HG03159 (cell line): ENCODE measurements around the gene SPRYD4.
"Not testable (repeated sequence)": the region's sequence is repeated elsewhere in the genome, so short reads cannot be mapped to it uniquely, and the experiment has no call there.

Experiments used
- ATAC-seq: cut with Tn5 transposase; IDR thresholded peaks from one replicate; pipeline ENCODE4 v1.9.1; 2021; ENCODE audit warnings: mild to moderate bottlenecking, moderate library complexity; ENCODE audit not compliant: unreplicated experiment

Gene SPRYD4

DNA sequence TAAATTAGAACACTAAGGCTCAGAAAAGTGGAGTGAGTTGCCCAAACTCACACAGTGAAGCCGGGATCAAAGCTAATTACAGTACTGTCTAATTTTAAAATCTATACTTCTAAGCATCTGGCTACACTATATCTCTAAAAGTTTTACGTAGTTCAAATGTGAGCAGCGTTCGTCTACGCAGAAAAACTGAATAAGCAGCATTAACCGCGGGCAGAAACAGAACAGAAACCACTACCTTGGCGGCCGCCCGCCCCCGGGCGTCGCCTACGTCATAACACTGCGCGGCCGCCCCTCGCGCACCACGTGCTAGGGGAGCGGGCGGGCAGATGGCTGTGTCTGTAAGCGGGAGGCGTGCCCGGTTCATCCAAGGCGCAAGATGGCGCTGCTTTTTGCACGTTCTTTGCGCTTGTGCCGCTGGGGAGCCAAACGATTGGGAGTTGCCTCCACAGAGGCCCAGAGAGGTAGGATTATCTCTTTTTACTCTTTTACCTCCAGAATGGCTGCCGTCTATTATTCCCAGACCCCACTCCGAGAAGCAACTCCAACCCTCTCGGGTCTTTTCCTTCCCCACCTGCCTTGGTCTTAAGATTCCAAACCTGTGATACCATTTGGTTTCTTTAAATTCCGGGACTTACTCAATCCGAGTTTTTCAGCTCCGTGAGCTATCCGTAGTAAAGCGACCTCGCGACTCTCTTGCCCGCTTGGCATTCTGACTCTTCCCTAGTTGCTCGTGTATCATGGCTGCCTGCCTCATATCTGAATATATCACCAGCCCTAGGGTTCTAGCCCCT, at the start of gene SPRYD4:
Gene SPRYD4 (plus strand): TSS at position 363 of the 791 bp plus-strand sequence. CDS start 14 bp downstream, at position 377.
- peak; percentile 84 for ATAC-seq

DNA sequence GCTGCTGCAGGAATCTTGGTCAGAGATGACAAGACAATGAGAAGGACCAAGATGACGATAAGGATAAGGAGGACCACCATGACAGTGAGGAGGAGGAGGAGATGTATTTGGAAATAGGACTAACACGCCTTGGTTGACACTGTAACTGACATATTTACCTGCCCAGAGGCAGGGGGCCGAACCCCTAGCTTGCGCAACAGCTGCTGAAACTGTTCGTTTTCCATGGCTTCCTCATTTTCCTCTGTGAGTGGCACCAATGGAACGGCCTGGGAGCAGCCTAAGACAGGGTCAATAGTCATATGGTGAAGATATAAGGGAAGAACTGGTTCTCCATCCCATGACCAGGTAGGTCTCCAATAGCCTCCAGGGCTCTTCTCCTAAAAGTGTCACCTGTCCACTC, 48.0 kb upstream of the SPRYD4 start:
- ATAC-seq = no peak

DNA sequence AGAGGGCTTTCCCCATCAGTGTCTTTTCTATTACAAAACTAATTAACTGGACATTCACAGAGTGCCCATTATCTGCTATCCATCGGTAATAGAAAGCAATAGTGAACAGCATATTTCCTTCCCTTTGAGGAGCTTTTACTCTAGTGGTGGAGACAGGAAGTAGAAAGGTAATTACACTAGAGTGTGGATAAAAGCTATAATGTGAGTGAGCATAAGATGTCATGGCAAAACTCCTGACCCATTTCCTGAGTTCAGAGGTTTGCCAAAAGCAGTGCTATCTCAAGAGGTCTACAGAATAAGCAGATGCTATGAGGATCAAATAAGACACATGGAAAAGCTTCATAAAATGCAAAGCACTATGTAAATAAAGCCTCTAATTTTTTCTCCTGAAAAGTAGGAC, 43.2 kb upstream of the SPRYD4 start:
- ATAC-seq = no peak

DNA sequence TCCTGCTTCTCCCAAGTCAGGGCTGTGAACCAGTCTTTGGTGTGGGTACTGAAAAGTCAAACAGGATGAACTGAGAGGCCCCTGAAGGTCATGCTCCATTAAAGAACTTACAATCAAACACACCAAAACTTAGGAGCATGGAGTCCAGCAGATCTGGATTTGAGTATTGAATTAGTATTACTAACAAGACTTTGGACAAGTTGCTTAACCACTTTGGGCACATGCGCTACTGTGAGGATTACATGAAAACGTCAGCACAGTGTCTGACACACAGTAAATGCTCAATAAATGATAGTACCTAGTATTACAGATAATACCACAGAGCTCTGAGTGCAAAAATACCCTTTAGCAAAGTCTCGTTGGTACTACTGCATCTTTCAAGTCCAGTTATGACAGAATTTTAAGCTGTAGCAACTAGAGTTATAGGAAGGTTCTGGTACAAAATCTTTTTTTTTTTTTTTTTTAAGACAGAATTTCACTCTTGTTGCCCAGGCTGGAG, 42.4 kb upstream of the SPRYD4 start:
- ATAC-seq = no peak

DNA sequence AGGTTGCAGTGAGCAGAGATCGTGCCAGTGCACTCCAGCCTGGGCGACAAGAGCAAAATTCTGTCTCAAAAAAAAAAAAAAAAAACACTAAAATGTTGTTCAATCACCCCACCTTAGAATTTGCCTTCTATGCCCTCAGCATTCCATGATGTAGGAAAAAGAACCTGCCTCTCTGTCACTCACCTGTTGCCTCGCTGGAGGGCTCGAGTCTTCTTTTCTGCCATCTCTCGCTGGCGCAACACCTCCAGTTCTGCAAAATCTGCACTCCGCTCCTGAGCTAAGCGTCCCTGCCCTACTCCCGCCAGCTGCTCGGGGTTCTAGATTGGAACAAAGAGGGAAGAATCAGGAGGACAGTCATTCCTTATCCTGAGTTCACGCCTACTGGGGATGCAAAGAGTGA, 37.1 kb upstream of the SPRYD4 start:
- no peak for ATAC-seq

DNA sequence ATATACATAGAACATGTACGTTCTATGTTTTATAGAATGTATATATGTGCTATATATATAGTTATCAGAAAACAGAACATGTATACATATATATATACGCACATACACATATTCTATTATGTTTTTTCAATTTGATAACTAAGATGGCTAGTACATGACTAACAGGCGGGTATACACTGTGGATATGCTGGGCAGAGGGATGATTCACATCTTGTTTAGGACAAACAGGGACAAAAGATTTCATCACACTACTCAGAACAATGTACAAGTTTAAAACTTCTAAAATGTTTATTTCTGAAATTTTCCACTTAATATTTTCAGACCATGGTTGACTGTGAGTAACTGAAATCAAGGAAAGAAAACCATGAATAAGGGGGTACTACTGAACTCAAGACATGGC, 36.5 kb upstream of the SPRYD4 start:
- no peak for ATAC-seq

DNA sequence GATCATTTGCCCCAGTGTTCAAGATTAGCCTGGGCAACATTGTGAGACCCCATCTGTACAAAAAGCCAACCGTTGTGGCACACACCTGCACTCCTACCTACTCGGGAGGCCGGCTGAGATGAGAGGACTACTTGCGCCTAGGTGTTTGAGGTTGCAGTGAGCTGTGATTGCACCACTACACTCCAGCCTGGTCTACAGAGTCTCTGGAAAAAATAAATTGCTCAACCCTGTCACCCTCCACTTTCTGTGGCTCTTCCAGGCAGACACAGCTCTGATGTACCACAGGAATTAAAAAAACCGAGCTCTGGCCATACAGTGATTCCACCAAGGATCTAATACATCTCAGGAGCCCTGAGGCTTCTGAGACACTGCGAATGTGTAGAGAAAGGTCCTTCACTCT, 33.5 kb upstream of the SPRYD4 start:
- ATAC-seq = no peak

DNA sequence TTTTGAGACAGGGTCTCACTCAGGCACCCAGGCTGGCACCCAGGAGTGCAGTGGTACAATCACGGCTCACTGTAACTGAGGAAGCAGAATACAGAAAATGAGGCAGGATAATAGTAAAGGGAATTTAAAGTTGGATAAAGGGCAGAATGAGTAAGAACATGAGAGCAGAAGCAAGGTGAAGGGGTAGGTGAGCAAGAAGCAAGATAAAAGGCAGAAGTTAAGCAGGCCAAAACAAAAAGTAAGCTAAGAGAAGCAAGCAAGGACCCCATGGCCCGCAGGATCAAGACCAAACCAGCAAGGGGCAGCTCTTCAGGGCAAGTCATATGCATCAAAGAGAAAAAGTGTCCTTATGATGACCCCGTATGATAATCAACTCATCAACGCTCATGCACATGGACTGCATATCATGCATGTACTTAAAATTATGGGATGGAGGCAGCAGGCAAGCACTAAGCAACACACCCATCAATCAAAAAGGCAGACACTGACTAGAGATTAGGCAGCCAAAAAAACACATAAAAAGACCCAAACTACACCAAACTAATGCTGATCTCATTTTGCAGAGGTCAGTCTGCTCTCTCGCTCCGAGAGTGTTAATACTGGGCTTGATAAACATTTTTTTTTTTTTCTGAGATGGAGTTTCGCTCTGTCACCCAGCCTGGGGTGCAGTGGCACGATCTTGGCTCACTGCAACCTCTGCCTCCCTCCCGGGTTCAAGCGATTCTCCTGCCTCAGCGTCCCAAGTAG, 30.8 kb upstream of the SPRYD4 start:
- ATAC-seq = no peak

DNA sequence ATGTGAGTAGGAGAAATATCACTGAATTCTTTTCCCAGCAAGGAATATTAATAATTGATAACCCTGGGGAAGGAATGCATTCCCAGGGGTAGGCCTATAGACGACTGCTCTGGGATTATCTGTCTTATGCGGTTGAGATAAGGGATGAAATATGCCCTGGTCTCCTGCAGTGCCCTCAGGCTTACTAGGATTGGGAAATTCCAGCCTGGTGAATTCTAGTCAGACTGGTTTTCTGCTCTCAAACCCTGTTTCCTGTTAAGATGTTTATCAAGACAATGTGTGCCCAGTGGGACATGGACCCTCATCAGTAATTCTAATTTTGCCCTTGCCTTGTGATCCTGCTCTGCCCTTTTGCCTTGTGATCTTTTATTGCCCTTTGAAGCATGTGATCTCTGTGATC, 25.2 kb upstream of the SPRYD4 start:
- not testable (repeated sequence) for ATAC-seq

DNA sequence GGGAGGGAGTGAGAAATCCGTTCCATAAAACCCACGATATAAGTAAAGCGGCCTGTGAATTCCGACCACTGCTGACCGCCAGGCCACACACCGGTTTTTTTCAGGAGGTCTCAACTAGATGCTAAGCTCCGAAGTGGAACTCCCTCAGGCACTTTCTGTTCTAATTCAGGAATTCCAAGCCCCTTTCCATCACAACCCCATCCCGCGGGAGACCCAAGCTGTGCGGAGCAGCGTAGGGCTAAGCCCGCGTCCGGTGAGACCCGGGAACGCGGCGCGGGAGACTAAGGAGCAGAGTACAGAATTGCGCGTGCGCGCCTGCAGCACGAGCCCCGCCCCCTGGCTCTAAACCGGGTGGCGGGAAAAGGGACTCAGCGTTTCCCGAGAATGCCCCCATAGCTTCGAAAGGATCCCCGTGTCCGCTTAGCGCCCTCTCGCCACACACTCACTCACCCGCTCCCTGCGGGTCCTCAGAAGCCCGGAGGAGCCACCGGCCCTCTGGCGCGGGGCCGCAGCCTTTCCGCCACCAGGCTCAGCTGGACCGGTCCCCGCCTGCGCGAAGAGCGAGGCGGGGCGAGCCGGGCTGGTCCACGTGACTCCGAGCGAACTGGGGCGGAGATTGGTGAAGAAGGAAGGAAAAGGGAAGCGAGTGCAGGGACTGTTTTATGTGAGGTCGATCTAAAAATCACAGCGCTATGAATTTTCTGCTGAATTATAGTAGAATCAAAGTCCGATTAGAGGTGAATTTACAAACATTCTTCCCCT, 19.3 kb upstream of the SPRYD4 start, which contains the start of gene TIMELESS:
Gene TIMELESS (minus strand): TSS at position 567 of the 762 bp plus-strand sequence. CDS start 15,256 bp downstream, outside the sequence.
- ATAC-seq = peak; percentile 97

DNA sequence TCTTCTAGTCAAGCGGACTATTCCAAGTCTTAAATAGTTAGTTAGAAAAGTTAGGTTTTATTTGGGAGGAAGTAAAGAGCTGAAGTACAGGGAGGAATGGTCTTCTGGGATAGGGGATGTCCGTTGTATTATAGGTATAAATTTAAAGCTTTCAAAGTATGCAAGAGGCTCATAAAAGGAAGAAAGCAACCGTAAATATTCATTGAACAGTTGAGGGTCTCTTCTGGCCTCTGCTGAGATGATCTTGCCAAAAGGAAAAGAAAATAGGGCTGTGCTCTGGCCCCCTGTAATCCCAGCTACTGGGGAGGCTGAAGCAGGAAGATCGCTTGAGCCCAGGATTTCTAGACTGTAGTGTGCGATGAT, 18.8 kb upstream of the SPRYD4 start:
- ATAC-seq = no peak

DNA sequence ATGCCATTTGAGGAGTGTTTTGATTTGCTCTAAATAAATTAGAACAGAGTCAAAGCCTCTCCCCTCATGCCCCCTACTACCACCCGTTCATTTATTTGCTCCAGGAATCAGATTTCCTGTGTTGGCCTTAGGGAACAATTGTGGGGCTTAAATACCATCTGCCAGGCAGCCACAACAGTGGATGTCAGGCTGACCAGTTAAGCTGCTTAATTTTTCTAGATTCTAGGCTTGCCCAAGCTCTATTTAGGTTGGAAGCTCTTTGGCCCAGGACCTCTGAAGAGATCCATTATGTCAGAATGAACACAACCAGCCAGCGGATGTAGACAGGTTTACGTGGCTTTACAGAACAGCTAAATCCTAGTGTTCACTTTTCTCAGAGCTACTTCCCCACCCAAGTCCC, 18.1 kb upstream of the SPRYD4 start:
- ATAC-seq = no peak

DNA sequence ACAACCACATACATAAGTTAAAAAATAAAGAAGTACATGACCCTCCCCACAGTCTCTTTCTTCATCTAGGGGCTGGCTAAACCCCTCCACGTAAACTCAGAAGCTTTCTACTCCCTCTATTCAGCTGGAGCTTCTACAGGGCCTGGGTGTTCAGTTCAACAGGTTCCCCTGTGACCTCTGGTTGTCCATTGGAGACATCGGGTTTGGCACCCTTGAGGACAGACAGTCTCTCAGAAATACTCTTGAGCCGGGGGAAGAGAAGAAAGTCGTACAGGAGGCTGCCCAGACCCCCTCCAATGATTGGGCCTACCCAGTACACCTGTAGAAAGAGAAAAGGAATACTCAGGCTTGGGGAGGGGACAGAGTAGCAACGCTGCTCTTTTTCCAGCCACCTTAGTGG, 17.2 kb upstream of the SPRYD4 start:
- ATAC-seq = no peak

DNA sequence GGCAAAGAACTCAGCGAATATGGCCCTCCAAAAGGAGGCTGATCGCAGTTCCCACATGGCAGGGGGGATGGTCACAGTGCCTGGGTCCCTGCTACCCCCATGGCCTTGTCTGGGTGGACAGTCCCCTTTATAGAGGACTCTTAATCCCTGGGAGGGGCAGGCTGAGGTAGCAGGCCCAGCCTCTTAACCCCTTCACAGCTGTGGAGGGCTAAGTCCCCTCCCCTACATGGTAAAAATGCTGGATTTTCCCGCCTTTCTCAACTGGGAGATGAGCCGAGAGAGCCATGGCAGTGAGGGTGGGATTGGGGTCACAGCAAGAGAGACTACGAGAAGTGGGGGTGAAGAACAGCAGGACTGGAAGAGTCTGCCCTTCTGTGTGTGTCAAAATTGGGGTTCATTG, 13.8 kb upstream of the SPRYD4 start, which contains the start of gene MIP:
Gene MIP (minus strand): TSS at position 101 of the 400 bp plus-strand sequence. CDS start 44 bp downstream, at position 57.
- ATAC-seq = no peak

DNA sequence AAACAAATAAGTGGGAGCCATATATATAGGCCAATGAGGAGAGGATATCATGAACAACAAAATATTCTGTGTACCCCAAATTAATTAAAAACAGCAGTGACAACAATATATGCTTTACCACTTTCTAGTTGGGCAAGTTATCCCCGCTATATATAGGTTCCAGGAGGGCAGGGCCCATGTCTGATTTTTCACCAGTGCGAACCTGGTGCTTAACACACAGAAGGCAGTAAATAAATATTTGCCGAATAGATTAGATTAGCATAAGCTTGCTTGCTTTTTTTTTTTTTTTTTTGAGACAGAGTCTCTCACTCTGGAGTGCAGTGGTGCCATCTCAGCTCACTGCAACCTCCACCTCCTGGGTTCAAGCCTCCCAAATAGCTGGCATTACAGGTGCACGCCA, 10.6 kb upstream of the SPRYD4 start:
- no peak for ATAC-seq

DNA sequence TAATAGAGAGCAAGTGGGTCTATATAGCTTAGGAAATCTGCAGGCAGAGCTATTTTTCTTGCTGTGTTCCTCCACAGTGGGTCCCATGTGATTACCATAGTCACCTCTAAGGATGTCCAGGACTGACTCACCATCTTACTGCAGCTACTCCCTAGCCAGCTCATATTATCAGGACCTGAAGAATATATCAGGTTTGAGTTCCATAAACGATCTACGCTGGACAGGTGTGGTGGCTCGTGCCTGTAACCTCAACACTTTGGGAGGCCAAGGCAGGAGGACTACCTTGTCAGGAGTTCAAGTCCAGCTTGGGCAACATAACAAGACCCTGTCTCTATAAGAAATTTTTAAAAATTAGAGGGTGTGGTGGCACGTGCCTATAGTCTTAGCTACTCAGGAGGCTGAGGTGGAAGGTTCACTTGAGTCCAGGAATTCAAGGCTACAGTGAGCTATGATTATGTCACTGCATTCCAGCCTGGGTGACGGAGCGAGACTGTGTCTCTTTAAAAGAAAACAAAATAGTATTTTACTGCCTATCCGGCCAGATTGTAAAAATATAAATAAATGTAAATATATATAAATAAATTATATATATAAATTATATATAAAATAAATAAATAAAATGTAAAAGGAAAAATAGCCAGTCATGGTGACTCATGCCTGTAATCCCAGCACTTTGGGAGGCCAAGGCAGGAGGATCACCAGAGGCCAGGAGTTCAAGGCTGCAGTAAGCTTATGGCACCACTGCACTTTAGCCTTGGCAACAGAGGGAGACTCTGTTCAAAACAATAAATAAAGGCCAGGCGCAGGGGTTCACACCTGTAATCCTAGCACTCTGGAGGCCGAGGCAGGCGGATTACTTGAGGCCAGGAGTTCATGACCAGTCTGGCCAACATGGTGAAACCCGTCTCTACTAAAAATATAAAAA, 6.9 kb upstream of the SPRYD4 start:
- ATAC-seq = no peak

DNA sequence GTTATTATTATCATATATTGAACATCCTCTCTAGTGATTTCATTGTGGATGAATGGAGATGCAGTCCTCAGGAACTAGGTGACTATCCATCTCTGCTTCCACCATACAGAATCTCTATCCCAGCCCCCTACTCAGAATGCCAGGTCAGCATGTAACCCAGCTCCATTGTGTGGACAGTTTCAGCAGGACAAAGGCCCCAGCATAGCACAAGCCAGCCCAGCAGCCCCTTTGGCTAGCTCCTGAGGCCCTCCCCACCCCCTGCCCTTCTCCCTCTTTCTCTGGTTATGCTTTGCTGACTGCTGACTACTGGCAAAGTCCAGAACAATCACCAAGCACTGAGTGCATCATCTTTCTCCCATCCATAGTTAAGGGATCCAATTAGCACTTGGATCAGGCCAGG, 5.8 kb upstream of the SPRYD4 start:
- ATAC-seq = no peak

DNA sequence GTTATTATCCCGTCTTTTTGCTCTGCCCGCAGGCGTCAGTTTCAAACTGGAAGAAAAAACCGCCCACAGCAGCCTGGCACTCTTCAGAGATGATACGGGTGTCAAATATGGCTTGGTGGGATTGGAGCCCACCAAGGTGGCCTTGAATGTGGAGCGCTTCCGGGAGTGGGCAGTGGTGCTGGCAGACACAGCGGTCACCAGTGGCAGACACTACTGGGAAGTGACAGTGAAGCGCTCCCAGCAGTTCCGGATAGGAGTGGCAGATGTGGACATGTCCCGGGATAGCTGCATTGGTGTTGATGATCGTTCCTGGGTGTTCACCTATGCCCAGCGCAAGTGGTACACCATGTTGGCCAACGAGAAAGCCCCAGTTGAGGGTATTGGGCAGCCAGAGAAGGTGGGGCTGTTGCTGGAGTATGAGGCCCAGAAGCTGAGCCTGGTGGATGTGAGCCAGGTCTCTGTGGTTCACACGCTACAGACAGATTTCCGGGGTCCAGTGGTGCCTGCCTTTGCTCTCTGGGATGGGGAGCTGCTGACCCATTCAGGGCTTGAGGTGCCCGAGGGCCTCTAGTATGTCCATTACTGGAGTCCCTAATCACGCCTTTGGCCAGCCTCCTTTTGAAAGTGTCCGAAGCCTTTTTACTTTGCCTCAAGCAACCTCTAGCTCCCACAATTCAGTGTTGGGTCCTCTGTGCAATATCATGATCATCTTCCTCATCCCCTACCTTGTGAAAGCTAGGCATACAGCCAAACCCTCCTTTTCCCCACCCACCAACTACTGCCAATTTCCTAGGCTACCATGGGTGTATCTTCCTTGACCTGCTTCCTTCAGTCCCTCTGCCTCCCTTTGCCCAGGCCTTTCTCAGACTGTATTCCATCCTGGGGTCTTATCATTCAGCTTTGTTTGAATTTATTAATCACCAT, 891 bp downstream of the SPRYD4 start:
- no peak for ATAC-seq

DNA sequence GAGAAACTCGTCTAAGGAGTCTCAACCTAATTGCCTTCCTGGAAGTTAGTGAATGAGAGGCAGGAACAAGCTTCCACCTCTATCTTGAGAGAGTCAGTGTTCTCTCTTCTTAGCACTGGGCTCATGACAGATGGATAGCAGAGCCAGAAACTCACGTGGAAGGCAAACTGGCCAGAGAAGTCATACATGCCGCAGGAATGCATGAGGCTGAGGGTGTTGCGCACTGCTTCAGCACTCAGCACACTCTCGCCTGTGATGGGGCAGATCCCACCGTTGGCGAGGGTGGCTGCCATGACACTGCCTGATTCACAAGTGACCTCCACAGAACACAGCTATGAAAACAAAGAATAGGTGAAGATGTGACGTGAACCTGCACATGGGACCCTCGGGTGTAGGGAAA, 6.0 kb downstream of the SPRYD4 start:
- ATAC-seq = no peak
